Nucleus accumbens (tissue), 56 donors: Measurements from ENCODE around the gene JAZF1.

Experiments used
- DNase-seq, 56 donors: peaks; one replicate each; lab custom pipeline; 2025; lab: John Stamatoyannopoulos, UW

The JAZF1 gene

DNA sequence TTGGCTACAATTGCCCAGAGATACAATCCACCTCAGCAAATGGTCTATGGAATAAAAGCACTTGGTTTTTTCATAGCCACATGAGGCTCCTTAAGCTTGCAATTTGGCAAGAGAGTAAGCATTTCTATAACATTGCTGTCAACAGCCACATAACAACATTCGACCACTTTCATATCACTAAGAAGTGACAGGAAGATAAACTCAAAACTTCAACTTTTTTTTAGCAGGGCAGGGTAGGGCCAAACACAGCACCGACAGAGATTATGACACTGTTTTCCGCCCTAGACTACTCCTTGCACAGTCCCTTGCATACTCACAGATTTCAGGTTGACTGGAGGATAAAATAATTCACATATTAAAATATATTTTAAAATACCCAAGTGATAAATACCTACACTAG is 185.4 kb downstream of the JAZF1 start:
- DNase-seq, result no peak

DNA sequence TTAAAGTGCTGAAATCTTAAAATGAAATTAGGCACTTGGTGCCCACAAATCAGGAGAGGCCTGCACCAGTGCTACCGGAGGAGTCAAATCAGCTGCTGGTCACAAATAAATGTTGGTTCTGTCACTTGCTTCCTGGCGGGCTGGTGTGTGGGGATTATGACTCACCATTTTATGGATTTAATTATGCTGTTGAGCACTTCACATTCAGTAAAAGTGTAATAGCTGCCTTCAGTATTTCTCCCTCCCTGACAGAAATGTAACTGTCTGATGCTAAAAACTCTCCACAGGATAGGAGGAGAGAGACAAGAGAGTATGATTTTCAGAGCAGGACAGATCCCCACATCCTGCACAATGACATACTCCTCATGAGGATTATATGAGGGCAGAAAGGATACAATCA is 186.0 kb downstream of the JAZF1 start:
- peak in 2 of 56 donors; percentile 8 to 27 for DNase-seq

DNA sequence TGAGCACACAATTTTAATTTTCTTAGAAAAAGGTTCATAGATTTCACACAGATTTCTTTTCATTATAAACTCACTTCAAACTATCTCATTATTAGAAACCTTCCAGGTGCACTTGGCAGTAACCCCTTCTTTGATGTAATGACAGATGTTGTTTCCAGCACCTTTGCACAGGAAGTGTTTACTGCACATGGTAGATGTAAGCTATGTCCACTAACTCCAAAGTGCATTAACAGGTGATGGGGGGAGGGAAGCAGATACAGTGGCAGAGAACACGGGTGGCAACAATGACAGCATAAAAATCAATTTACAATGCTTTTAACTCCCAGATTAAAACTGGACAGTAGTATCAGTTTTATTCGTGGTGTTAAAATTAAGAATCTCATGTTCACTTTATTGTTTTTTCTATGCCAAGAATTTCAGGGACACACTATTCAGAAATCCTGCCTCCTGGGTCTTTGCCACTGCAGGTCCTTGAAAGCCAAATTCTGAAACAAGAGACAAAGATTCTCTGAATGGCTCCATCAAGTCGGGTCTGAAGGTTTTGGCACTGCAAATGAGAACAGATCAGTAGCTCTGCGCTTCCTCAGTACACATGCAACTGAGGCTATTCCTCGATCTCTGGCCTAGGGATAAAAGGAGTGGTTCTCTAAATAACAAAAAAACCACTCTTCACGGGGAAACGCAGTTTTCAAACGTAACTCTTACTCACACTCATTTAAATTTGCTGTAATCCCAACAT is 187.7 kb downstream of the JAZF1 start:
- DNase-seq, result peak in 21 of 56 donors; percentile 3 to 51 (median 17)

DNA sequence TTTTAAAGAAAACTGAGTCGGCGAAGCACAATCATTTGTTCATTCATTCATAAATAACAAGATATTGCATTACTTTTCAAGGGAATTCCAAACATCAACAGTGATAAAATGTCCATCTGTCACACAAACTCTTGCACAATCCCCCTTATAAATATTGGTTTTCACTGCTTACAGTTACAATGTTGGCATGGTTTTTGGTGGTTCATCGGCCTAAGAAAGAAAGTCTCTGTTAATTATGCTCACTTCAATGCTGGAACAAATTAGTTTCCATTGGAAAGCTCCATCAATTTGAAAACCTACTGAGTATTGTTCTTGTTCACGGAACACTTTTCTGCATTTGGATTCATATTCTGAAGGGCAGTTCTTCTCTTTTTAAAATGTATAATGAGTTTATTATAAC is 188.5 kb downstream of the JAZF1 start:
- no peak for DNase-seq

DNA sequence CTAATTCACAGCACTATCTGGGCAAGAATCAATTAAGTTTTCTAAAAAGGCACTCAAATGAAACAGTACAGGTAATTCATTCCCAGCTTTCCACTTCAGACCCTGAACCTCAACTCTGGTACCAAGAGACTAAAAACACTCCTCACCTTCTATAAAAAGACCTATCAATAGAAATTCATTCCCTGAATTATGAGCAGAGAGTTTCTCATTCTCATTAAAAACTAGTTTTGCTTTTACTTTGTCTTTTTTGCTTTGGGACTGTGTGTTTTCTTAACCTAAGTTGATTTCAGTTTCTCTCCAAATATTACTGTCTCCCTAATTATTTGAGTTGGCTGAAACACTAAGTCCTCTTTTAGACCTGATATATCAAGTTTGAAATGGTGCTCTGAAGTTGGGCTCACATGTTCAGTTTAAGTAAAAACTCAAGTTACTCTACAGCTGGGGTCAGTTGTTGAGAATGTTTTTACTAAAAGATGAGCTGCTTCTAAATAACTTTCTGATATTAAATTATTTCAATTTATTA is 189.5 kb downstream of the JAZF1 start:
- no peak for DNase-seq

DNA sequence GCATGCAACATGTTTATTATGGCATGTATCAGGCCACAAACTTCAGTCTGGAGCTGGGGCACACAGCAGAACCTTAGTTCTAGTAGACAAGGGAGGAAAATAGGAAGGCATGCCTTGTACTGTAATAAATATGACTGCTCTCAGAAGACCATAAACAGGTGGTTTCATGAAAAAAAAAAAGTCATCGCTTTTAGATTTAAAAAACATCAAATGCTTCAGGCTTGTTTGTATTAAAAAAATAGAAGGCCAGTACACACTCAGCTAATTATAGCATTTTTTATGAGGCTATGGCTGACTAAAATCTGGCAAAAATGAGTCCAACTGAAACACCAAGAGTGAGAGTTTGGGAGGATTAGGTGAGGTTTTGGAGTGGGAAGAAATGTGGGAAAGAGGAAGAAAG is 204.1 kb downstream of the JAZF1 start:
- DNase-seq, result no peak

DNA sequence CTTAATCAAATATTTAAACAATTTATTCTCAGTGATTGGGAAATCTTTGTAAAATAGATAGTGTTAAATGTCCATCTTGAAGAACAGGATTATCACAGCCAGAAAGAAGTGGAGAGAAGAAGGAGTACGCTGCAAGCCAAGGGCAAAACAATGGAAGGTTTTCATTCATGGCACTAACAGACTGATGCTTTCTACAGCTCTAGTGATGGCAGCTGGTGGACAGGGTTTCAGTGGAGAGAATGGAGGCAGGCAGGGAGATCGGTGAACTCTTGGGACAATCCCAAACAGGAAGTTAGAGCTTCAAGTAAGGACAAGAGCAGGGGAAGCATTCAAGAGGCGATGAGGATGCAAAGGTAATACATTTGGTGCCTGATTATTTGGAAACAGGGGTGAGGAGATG is 207.0 kb downstream of the JAZF1 start:
- DNase-seq, result peak in 19 of 56 donors; percentile 12 to 57 (median 24)

DNA sequence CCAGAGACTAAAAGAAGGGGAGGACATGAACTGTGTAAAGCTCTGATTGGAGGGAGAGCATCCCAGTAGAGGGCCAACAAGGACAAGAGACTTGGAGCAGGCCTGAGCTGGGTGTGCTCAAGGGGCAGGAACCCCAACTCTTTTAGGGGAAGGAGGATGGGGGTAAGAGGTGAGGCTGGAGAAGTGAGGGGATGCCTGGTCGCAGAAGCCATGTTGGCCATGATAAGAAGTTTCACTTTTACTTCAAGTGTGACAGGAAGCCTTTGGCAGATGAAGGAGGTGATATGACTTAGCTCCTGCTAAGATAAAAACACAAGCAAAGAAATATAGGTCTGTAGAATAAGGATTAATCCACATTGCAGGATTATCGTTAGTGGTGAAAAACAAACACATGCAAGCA is 208.3 kb downstream of the JAZF1 start:
- no peak for DNase-seq

DNA sequence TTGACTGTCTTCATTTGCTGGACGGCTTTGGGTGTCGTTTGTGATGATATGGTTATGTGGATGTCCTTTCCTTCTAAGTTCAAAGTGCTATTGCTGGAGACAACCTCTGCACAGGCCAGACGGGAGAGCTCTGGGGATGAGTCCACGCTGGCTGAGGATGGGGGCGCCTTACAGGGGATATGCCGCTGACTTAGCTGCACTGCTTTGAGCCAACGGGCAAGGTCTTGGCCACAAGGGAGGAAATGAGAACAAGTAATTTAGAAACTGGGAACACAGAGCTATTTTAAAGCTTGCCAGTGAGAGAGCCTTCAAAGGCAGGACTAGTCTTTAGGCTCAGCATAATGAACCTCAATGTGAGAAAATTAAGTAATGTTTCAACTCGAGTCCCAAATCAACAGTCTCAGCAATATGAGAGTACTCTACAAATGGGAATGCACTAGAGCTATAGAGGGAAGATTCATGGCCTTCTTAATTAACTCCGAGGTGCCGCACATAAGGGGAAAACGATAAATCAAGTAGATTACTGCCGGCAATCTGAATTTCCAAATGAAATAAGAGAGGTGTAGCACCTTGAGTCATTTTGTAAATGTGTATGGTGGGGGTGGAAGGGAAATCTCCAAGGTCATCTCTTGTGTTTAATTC is 209.3 kb downstream of the JAZF1 start:
- DNase-seq, result peak in 2 of 56 donors; percentile 13 to 25

DNA sequence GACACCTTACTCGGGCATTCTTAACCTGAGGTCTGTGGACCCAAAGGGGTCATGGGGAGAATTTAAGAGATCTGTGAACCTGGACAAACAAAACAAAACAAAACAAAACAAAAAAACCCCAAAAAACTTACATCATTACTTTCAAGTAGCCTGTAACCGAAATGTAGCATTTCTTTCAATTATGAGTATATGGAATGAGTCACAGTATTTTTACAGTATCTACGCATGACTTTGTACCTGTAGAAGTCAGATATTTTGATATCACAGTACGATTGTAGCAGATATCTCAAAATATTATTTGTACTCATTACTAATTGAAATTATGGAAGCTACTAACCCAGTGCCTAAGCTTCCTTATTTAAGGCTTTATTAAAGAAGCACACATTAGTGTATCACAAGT is 210.2 kb downstream of the JAZF1 start:
- no peak for DNase-seq

DNA sequence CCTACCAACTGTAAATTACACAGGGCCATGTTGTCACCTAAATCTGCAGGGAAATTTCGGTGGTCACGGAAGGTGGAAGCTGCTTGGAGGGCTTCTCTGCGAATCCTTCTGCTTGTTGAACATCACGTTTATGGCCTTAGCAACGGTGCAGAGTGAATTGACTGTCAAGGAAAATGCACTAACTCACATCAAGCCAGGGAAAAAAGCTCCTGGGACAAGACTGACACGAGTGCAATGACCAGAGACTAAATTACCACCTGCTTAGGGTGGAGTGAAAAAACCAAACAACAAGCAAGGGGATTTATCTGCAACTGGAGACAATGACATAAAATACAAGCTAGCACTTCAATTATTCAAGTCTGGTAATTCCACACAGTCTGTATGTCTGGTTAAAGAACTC is 211.2 kb downstream of the JAZF1 start:
- no peak for DNase-seq

DNA sequence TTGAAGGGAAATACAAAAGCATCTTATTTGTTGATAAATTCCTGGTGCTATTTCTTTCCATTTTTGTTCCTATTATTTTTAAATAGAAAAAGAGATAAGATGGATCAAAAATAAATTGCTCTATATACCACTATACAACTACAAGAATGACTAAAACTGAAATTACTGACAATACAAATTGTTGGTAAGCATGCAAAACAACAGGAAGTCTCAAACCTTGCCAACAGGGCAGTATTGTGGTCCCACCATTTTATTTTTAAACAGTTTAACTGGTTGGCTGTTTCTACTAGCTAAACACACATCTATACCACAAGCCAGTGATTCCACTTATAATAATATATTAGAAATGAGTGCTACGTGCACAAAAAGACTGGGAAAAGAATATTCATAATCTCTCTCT is 213.0 kb downstream of the JAZF1 start:
- no peak for DNase-seq

DNA sequence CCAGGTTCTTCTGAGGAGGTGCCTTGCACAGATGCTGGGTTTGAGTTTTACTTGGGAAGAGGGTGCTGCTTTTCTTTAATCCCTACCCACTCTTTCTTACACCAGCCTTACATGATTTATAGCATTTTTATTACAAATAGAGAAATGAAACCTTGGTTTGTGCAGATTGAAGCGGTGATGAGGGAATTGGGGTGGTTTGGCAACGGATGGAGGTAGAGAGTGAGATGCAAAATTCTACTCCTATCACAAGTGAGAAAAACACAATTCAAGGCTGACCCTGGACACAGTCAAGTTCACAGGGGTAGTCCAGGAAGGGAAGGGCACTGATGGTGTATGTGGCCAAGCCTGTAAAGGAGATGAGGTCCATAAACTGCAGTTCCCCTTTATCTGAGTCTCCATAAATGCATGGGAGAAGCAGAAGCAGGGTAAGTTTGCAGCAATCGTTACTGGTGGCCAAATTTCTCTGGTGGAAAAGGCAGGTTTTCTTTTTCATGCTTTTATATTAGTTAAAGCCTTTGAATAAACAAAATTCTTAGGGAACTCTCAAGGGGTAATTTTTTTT is 214.3 kb downstream of the JAZF1 start:
- DNase-seq, result no peak

DNA sequence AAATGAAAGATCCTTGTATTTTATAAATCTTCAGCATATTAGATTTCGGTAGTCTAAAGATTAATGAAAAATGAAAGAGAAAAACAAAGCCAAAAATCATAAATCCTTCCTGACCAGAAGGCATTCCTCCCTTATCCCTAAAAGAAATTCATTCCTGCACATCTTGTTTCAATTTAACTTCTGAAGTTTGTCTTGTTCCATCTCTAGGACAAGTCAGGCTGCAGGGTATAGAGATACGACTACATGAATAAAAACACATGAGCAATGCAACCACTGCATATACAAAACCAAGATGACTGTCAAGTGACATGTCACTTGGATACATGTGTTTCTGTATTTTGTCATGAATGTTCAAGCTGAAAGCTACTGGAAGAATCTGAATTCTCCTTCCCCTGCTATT is 214.9 kb downstream of the JAZF1 start:
- DNase-seq, result no peak

DNA sequence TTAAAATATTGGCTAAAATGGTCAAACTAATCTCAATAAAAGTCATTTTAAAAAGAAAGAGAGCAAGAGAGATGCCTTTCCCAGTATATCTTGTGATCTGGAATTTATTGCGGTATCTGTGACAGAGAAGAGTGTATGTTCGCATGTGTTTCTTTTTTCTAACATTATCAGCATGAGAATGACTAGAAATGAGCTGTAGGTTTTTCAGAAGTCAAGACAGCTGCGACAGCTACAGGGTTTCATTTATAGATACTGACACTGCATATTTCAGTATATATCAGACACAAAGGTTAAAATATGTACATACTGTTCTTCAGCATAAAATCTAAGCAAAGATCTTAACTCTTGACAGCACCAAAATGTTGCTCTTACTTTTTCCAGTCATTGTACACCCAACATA is 215.8 kb downstream of the JAZF1 start:
- DNase-seq, result no peak

DNA sequence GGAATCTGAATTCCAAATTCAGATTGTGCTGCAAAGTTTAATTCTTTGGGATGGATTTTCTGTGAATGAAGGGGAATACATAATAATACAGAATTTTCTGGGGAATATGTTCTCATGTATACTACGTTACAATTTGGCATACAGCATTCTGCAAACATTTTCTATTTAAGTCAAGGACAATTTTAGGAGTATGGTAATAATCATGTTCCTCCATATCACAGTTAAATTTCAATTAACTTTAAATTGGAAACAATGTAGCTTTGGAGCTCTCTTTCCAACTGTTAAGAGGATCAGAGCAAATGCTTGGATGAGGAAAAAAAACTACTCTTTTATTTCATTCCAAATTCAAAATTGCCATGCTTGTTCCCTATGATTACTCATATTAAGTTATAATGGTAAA is 217.5 kb downstream of the JAZF1 start:
- DNase-seq, result no peak

DNA sequence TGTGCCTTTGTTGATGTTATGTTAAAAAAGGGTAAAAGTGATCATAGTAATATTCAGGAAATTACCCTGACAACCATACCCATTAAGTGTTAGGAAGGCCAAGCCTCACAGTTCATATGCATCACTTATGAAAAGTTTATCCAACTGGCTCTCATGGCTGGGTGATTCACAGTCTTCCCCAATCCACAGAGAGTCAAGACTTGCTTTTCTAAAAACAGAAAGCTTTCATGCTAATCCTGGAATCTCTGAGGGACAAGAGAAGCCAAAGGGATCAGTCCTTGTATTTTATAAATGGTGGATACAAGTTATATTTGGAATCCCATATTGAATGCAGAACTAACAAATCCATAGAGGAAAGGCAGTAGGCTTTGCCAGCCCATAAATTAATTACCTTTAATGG is 218.3 kb downstream of the JAZF1 start:
- no peak for DNase-seq

DNA sequence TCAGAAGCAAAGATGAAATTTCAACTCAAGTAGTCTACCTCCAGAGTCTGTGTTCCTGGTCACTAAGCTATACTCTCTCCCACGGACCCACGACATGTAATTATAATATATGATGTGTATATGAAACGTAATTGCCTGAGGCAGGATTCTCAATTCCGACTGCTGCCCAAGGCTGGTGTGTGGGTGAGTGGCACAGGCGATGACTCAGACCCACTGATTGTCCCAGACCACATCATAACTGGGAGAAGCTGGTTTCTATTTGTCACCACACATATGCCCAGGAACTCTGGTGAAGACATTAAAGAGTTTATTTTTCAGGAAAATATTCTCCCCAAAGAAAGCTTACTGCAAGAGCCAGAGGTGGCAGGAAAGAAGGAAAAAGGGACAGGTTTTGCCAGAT is 219.3 kb downstream of the JAZF1 start:
- DNase-seq, result peak in 1 of 56 donors; percentile 22

DNA sequence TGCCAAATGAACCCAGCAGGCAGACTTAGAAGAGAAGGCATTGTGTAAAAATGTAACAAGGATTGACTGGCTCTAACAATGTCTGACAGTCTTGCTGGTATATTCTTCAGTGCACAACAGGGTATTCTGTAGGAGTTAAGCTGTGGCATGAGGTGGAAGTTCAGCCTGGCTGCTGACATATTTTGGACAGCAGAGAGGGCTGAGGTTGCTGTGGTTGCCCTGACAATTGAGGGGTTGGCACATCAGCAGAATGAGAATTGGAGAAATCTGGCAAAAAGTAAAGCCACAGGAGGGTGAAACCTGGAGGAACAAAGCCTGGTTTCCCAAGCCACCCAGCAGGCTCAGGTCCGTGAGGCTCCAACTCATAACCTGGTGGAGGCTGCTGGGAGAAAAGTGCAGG is 220.2 kb downstream of the JAZF1 start:
- DNase-seq, result no peak

DNA sequence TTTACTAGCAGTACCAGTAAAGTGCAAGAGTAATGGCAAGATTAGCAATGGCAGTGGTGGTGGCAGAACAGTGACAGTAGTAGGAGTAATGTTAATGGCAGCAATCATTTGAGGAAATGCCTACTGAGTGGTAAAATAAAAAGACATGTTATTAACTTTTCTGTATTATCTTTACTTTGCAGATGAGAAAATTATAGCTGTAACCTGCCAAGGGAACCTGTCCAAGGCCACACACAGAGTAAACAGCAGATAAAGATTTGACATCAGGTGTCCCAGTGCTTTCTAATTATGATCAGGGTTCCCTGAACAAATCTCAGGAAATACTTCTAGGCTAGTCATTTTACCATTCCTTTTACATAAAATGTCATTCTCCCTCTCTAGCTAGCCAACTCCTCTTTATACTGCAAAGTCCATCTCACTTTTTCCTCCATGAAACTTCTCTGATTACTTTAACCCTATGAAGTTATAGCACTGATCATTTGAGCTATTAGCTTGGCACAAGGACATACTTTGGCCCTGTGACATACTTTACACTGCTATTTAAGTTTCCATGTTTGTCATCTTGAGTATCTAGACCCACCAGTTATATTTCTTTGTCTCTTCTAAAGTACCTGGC is 221.6 kb downstream of the JAZF1 start:
- no peak for DNase-seq

DNA sequence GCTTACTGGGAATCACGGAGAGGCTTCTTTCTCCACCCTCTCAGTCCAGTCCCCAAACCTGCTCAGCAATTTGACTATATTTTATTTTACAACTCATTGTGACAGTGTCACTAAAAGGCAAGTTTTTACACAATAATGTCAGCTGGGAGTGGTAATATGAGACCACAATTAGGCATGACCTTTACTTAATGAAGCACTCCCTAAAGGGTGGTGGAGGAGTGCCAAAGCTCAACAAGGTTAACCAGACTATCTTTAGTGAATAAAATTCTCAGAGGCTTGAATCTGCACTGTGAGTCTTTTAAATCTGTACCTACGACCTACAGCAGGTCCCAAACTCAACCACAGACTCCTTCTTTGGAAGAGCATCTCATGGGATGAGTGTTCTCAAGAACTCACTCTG is 225.0 kb downstream of the JAZF1 start:
- DNase-seq, result no peak
